HEK293T (cell line): Measurements from ENCODE around the gene CNST.

Experiments used
- CTCF ChIA-PET: fragments of 350-600 bp; formaldehyde crosslinking; extraction: SDS; loops from one replicate; lab custom pipeline; 2021; ENCODE audit warnings: antibody characterized with exemption, inconsistent platforms; lab: Yijun Ruan, JAX
- POLR2A ChIA-PET: fragments of 350-600 bp; formaldehyde crosslinking; extraction: SDS; loops from one replicate; lab custom pipeline; 2020; ENCODE audit warnings: antibody characterized with exemption, inconsistent platforms; lab: Yijun Ruan, JAX
- DNase-seq: peaks from one replicate; pipeline ENCODE4 v3.0.0; 2012; ENCODE audit warnings: mixed read lengths; ENCODE audit errors: extremely low spot score
- ARNT ChIP-seq: fragments of 450-650 bp; IDR thresholded peaks from 2 replicates; pipeline ENCODE4 v1.6.1; 2017; ENCODE audit warnings: mild to moderate bottlenecking
- BHLHE40 ChIP-seq: fragments of 450-650 bp; IDR thresholded peaks from 2 replicates; pipeline ENCODE4 v1.6.1; 2016; ENCODE audit warnings: mild to moderate bottlenecking, moderate library complexity, borderline replicate concordance
- CTBP1 ChIP-seq: fragments of 450-650 bp; IDR thresholded peaks from 2 replicates; pipeline ENCODE4 v1.6.1; 2016; ENCODE audit warnings: borderline replicate concordance
- ELF4 ChIP-seq: fragments of 450-650 bp; IDR thresholded peaks from 2 replicates; pipeline ENCODE4 v1.6.1; 2017; ENCODE audit warnings: antibody characterized with exemption
- FOXA1 ChIP-seq: fragments of 450-650 bp; IDR thresholded peaks from 2 replicates; pipeline ENCODE4 v1.6.1; 2016; ENCODE audit warnings: mild to moderate bottlenecking
- FOXK2 ChIP-seq: fragments of 450-650 bp; IDR thresholded peaks from 2 replicates; pipeline ENCODE4 v1.6.1; 2016; ENCODE audit warnings: mild to moderate bottlenecking
- FOXM1 ChIP-seq: fragments of 450-650 bp; IDR thresholded peaks from 2 replicates; pipeline ENCODE4 v1.6.1; 2017; ENCODE audit warnings: mild to moderate bottlenecking, borderline replicate concordance
- HDGF ChIP-seq: fragments of 450-650 bp; IDR thresholded peaks from 2 replicates; pipeline ENCODE4 v1.6.1; 2017; ENCODE audit warnings: antibody characterized with exemption, borderline replicate concordance
- L3MBTL2 ChIP-seq: fragments of 450-650 bp; conservative IDR thresholded peaks from 2 replicates; pipeline ENCODE4 v1.6.1; 2016; ENCODE audit warnings: mild to moderate bottlenecking
- LEF1 ChIP-seq: fragments of 450-650 bp; IDR thresholded peaks from 2 replicates; pipeline ENCODE4 v1.6.1; 2017; ENCODE audit warnings: mild to moderate bottlenecking, borderline replicate concordance
- NFRKB ChIP-seq: fragments of 450-650 bp; IDR thresholded peaks from 2 replicates; pipeline ENCODE4 v1.6.1; 2016; ENCODE audit warnings: mild to moderate bottlenecking, moderate library complexity
- PKNOX1 ChIP-seq: fragments of 450-650 bp; IDR thresholded peaks from 2 replicates; pipeline ENCODE4 v1.6.1; 2016
- SP1 ChIP-seq: fragments of 450-650 bp; IDR thresholded peaks from 2 replicates; pipeline ENCODE4 v1.6.1; 2017
- SUZ12 ChIP-seq: fragments of 450-650 bp; IDR thresholded peaks from 2 replicates; pipeline ENCODE4 v1.6.1; 2016; ENCODE audit warnings: mild to moderate bottlenecking
- TARDBP ChIP-seq: fragments of 450-650 bp; IDR thresholded peaks from 2 replicates; pipeline ENCODE4 v1.6.1; 2016
- ZNF384 ChIP-seq: fragments of 450-650 bp; IDR thresholded peaks from 2 replicates; pipeline ENCODE4 v1.6.1; 2016

The CNST gene

GRCh38 chr1:246580497-246581370, 14.5 kb downstream of the CNST start:
- no peak for DNase-seq
- no peak for TF ChIP-seq L3MBTL2
- TF ChIP-seq FOXK2 = no peak
- TF ChIP-seq FOXA1 = no peak
- no peak for TF ChIP-seq ZNF384
- TF ChIP-seq LEF1 = no peak
- no peak for TF ChIP-seq FOXM1
- TF ChIP-seq SP1 = no peak
- TF ChIP-seq BHLHE40 = no peak
- TF ChIP-seq ELF4 = no peak
- TF ChIP-seq NFRKB = no peak
- CTCF ChIA-PET = no interaction called here
- POLR2A ChIA-PET = no interaction called here

GRCh38 chr1:246582301-246583055, 16.2 kb downstream of the CNST start:
- no peak for DNase-seq
- ChIA-PET POLR2A (no interaction called here), CTCF (no interaction called here)
- no peak for TF ChIP-seq ZNF384
- TF ChIP-seq CTBP1 = no peak
- no peak for TF ChIP-seq ARNT
- no peak for TF ChIP-seq SP1
- TF ChIP-seq NFRKB = no peak
- TF ChIP-seq HDGF = no peak
- TF ChIP-seq TARDBP = no peak
- no peak for TF ChIP-seq BHLHE40
- no peak for TF ChIP-seq ELF4
- no peak for TF ChIP-seq FOXM1
- TF ChIP-seq L3MBTL2 = no peak
- no peak for TF ChIP-seq SUZ12
- no peak for TF ChIP-seq LEF1
- no peak for TF ChIP-seq FOXA1
- no peak for TF ChIP-seq FOXK2

- CTCF ChIA-PET = interaction anchor here (0.6 kb wide), 1 partner anchor 963 kb away, joined by 3 read pairs; no protein-coding TSS in a partner anchor
- POLR2A ChIA-PET = no interaction called here
These were observed 16.8 kb downstream of the CNST start for GRCh38 chr1:246583056-246583440.

GRCh38 chr1:246583448-246584185, 17.4 kb downstream of the CNST start:
- peak; percentile 8 for DNase-seq
- ChIA-PET POLR2A (no interaction called here), CTCF (interaction anchor here (0.6 kb wide), 1 partner anchor 962 kb away, joined by 3 read pairs; no protein-coding TSS in a partner anchor)
- TF ChIP-seq SUZ12 (no peak), FOXK2 (no peak), TARDBP (no peak), SP1 (no peak), CTBP1 (peak; percentile 69; the same call in 1 of the 2 replicates), PKNOX1 (peak; percentile 77), L3MBTL2 (no peak), ELF4 (no peak)

More at GRCh38 chr1:246583056-246583440, 16.8 kb downstream of the CNST start:
- TF ChIP-seq CTBP1 (no peak), FOXK2 (0 out of 2 replicates have a peak, but pooled peaks have one; percentile 37), FOXA1 (no peak), BHLHE40 (no peak), L3MBTL2 (no peak)
- no peak for DNase-seq

- DNase-seq = no peak
- ChIA-PET POLR2A (no interaction called here), CTCF (no interaction called here)
- TF ChIP-seq L3MBTL2 = no peak
- TF ChIP-seq BHLHE40 = no peak
- no peak for TF ChIP-seq NFRKB
- TF ChIP-seq SUZ12 = no peak
- TF ChIP-seq ZNF384 = no peak
- no peak for TF ChIP-seq CTBP1
- TF ChIP-seq TARDBP = no peak
- no peak for TF ChIP-seq FOXA1
- no peak for TF ChIP-seq LEF1
- TF ChIP-seq FOXM1 = no peak
- no peak for TF ChIP-seq ARNT
- TF ChIP-seq ELF4 = no peak
- no peak for TF ChIP-seq PKNOX1
- TF ChIP-seq FOXK2 = no peak
- no peak for TF ChIP-seq SP1
- no peak for TF ChIP-seq HDGF
These were observed 20.8 kb downstream of the CNST start for GRCh38 chr1:246587032-246587431.

- ChIA-PET POLR2A (no interaction called here), CTCF (no interaction called here)
- DNase-seq = no peak
- TF ChIP-seq ARNT = no peak
- TF ChIP-seq NFRKB = no peak
- no peak for TF ChIP-seq ZNF384
- TF ChIP-seq SUZ12 = no peak
- TF ChIP-seq FOXA1 = no peak
- no peak for TF ChIP-seq HDGF
- no peak for TF ChIP-seq CTBP1
- TF ChIP-seq L3MBTL2 = no peak
These were observed 21.4 kb downstream of the CNST start for GRCh38 chr1:246587606-246588005.
